HG03025 (cell line): ENCODE data around the gene OR5H6.
"Not testable (repeated sequence)": the region's sequence is repeated elsewhere in the genome, so short reads cannot be mapped to it uniquely, and the experiment has no call there.

ENCODE experiments used
- ATAC-seq: cut with Tn5 transposase; IDR thresholded peaks from one replicate; pipeline ENCODE4 v1.9.1; 2021; ENCODE audit warnings: mild to moderate bottlenecking, moderate library complexity; ENCODE audit not compliant: unreplicated experiment, low FRiP score

The OR5H6 gene

DNA sequence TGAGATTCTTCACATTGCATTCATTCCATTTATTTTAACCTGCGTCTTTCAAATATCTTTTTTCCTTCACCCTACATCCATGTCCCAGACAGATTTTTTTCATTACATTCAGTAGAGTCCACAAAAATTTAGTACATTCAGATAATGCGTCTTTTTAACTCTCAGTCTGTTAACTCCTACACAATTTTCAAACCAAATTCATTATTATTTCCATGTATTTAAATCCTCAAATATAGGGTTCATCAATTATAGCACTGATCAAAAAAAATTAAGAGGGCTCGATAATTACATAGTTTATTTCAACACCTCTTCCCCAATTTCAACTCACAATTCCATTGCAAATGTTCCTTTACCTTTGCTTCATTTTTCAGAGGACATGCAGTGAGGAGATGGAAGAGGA is at the start of gene OR5H6:
OR5H6 (plus strand) TSS at position 301 of the 400 bp plus-strand sequence; CDS start at position 390, 89 bp downstream.
- ATAC-seq, result no peak

DNA sequence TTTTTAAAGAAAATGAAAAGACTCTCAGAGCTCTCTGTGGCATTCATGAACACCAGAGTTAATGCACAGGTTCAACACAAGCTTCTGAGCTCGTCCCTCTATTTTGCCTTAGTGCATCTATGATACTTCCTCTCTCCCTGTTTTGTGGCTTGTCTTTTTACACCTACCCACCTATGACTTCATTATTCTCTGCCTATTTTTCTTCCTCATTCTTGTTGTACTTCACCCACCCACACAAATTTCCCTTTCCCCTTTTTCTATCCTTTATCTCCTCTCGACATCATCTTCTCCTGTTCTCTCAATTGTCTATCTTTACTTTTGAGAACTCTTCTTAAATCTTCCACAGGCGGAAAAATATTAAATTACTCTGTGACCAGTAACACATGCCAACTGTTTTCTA is 49.0 kb upstream of the OR5H6 start:
- no peak for ATAC-seq

DNA sequence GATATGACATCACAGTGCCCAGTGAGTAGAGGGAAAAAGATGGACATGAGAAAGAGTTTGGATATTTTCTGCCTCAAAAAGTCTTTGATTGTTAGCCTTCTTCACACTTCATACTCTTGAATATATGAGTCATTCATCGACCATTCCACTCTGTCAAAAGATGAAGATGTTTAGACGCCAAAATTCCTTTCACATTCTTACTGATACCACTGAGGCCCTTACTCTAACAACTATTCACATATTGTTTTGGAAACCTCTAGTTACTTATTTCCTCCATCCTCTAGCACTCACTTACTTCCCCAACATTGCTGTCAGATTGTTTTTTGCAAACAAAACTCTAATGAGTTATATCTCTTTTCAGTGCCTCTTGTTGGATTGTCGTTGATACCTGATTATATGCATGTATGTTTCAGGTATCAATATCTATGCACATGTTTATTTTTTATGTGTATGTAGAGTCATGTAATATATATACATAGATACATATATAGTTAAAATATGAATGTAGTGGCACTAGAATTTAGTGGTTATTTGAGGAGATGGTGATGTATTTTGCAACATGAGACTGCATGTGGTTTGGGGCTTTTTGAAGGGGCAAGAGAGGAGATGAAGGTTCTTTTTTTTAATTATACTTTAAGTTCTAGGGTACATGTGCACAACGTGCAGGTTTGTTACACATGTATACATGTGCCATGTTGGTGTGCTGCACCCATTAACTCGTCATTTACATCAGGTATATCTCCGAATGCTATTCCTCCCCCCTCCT is 40.0 kb upstream of the OR5H6 start:
- no peak for ATAC-seq

DNA sequence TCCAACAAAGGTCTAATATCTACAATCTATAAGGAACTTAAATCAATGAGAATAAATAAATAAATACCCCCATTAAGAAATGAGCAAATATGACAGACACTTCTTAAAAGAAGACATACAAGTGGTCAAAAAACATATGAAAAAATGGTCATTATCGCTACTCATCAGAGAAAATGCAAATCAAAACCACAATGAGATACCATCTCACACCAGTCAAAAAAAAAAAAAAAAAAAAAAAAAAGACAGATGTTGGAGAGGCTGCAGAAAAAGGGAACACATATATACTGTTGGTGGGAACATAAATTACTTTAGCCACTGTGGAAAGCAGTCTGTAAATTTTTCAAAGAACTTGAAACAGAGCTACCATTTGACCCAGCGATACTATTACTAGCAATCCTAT is 31.6 kb upstream of the OR5H6 start:
- ATAC-seq, result no peak

GRCh38 chr3:98233468-98233867 is 30.6 kb upstream of the OR5H6 start:
- no peak for ATAC-seq

DNA sequence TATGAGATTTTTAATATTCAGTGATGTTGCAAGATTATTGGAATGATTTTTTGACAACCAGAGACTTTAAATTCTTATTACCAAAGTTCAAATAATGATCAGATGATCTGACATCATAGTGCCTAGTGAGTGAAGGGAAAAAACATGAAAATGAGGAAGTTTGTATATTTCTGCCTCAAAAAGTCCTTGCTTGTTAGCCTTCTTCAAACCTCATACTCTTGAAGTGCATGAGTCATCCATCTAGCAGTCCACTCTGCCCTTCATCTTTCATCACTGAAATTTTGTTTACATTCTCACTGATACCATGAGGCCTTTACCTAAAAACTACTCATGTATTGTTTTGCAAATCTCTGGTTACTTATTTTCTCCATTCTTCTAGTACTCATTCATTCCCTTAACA is 23.9 kb upstream of the OR5H6 start:
- no peak for ATAC-seq

DNA sequence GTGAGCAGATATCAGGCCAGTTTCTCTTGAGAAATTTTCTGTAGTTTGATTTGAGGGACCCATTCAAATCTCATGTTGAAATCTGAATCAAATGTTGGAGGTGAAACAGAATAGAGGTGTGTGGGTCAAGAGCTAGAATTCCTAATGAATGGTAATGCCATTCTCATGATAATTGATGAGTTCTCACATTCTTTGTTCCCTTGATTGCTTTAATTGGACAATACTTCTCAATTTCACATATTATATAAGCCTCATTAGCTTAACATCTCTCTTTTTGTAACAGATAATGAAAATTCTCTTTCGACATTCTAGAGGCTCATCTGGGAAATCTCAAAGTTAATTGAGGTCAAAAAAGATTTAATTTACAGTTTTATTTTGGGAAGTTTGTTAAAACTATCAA is 21.9 kb upstream of the OR5H6 start:
- ATAC-seq, result no peak

- ATAC-seq, result no peak
Measured at GRCh38 chr3:98243843-98244242, 20.2 kb upstream of the OR5H6 start.

- no peak for ATAC-seq
Measured at GRCh38 chr3:98246142-98246541, 17.9 kb upstream of the OR5H6 start.

DNA sequence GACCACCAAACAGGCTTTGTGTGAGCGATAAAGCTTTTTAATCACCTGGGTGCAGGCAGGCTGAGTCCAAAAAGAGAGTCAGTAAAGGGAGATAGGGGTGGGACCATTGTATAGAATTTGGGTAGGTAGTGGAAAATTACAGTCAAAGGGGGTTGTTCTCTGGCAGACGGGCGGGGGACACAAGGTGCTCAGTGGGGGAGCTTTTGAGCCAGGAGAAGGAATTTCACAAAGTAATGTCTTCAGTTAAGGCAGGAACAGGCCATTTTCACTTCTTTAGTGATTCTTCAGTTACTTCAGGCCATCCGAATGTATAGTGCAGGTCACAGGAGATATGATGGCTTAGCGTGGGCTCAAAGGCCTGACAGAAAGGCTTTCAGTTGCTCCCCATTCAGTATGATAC is 8.0 kb upstream of the OR5H6 start:
- not testable (repeated sequence) for ATAC-seq

DNA sequence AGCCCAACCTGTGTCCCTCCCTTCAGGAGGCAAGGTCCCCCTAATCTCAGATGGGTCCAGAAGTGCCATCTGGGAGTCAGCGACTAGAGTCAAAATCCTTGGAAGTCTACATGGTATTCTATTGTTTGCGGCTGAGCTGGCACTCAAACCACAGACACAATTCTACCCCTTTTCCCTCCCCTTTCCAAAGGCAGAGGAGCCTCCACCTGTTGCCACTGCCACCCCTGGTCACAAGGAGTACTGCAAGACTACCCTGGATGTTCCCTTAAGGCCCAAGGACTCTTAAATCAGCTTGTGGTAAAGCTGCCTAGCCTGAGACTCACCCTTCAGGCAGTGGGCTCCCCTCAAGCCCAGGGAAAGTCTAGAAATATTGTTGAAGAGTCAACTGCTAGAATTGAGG is 4.3 kb upstream of the OR5H6 start:
- no peak for ATAC-seq

DNA sequence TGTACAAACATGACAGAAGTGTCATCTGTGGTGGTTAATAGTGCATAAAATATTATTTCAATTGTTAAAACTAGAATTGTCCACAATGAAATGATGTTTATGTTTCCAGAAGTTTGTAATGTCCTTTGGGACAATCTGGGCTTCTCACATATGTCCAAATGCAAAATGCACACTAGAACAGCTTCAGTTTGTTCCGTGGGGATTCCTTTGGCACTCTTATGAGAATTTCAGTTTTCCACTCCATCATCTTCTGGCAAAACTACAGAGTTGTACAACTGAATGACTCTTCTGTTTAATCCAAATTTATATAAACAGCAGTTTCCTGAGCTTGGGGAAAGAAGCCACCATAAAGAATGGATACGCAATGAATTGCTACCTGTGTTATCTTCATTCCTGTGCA is 2.0 kb upstream of the OR5H6 start:
- no peak for ATAC-seq

GRCh38 chr3:98269846-98270245 is 5.8 kb downstream of the OR5H6 start:
- ATAC-seq, result no peak

- ATAC-seq, result no peak
Measured at GRCh38 chr3:98272126-98272525, 8.1 kb downstream of the OR5H6 start.

DNA sequence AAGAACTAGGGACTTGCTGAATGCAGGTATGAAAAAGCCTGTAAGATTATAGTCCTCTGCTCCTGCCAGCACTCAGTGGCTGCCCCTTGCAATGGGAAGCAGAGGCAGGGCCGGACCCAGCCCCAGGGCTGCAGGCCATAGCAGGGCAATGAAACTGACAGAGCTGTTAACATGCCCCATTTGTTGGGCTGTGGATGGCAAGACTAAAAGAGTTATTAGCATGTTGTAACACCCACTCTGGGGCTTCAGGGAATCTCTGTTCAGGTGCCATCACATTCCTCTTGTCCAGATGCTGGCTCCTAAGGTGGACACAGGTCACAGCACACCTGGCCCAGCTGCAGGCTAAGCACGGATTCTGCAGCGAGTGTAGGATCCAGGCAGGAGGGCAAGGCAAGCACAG is 10.9 kb downstream of the OR5H6 start:
- ATAC-seq, result no peak

DNA sequence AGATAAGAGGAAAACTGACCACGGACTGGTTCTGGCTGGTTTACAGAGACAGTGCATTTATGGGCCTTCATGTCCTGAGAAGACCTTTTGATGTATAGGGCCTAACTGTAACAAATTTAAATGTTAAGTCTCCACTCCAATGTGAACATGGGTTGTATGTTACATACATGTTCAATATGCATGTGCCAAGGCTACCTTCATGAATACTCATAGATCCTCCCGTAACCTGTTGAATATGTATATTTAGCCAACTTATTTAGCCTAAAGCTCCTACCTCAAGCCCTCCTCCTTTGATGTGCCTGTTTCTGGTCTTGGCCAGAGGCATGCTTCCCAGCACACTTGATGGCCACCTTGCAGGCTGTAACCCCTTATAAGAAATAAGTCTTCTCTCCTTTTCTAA is 18.2 kb downstream of the OR5H6 start, which contains the start of gene OR5H2:
OR5H2 (plus strand) TSS at position 301 of the 400 bp plus-strand sequence. CDS start 398 bp downstream, outside the sequence.
- no peak for ATAC-seq

GRCh38 chr3:98290916-98291315 is 26.9 kb downstream of the OR5H6 start:
- no peak for ATAC-seq

DNA sequence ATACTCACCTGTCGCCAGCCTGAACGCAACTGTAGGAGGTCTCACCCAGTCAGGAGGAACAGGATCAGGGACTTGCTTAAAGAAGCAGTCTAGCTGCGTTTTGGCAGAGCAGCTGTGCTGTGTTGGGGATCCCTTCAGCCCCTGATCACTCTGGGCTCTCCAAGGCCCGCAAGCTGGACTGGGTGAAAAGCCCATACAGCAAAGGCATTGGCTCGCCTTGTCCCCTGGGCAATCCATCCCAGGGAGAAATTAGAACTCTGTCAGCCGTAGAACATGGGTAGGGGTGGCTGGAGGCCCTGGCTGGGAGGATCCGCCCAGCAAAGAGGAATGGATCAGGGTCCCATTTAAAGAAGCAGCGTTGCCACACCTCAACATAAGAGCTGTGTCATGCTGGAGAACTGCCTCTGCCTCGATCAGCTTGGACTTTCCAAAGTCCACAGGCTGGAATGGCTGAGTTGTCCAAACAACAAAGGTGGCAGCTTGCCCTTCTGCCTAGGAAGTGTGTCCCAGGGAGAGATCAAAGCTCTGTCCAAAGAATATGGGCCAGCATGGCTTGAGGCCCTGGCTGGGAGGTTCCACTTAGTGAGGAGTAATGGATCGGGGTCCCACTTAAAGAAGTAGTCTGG is 27.4 kb downstream of the OR5H6 start:
- ATAC-seq, result no peak
